DMS79 treated with DMSO at 0.1 percent for 48 hours (cell line): ENCODE measurements around the gene LRRIQ4.

ENCODE experiments used
- DNase-seq: peaks from one replicate; lab custom pipeline; 2025; lab: John Stamatoyannopoulos, UW

LRRIQ4 gene

GRCh38 chr3:169809230-169809795 lies 3.4 kb upstream of the LRRIQ4 start:
- DNase-seq = no peak

- peak; percentile 86 for DNase-seq
Measured at GRCh38 chr3:169811631-169812331, 889 bp upstream of the LRRIQ4 start.

GRCh38 chr3:169813278-169813677 lies 608 bp downstream of the LRRIQ4 start:
- no peak for DNase-seq

- DNase-seq = peak; percentile 84
Measured at GRCh38 chr3:169813757-169814517, 1.3 kb downstream of the LRRIQ4 start.

GRCh38 chr3:169815590-169816150 lies 3.0 kb downstream of the LRRIQ4 start:
- DNase-seq = no peak

- no peak for DNase-seq
Measured at GRCh38 chr3:169818316-169818715, 5.6 kb downstream of the LRRIQ4 start.

- DNase-seq = peak; percentile 77
Measured at GRCh38 chr3:169822091-169822490, 9.4 kb downstream of the LRRIQ4 start.

- peak; percentile 82 for DNase-seq
Measured at GRCh38 chr3:169822540-169822939, 9.9 kb downstream of the LRRIQ4 start.

- DNase-seq = peak; percentile 82
Measured at GRCh38 chr3:169822983-169823382, 10.3 kb downstream of the LRRIQ4 start.

- DNase-seq = no peak
Measured at GRCh38 chr3:169825316-169825715, 12.6 kb downstream of the LRRIQ4 start.

- DNase-seq = no peak
Measured at GRCh38 chr3:169827712-169828111, 15.0 kb downstream of the LRRIQ4 start.

- DNase-seq = no peak
Measured at GRCh38 chr3:169835533-169835932, 22.9 kb downstream of the LRRIQ4 start.

GRCh38 chr3:169836078-169836941 lies 23.6 kb downstream of the LRRIQ4 start:
- DNase-seq = no peak

GRCh38 chr3:169836942-169837275 lies 24.2 kb downstream of the LRRIQ4 start:
- no peak for DNase-seq

- no peak for DNase-seq
Measured at GRCh38 chr3:169838511-169839030, 25.9 kb downstream of the LRRIQ4 start.

GRCh38 chr3:169841171-169841570 lies 28.5 kb downstream of the LRRIQ4 start:
- DNase-seq = peak; percentile 23

GRCh38 chr3:169842960-169843359 lies 30.3 kb downstream of the LRRIQ4 start:
- DNase-seq = no peak

- no peak for DNase-seq
Measured at GRCh38 chr3:169846458-169847193, 34.0 kb downstream of the LRRIQ4 start.

- DNase-seq = peak; percentile 87
Measured at GRCh38 chr3:169847896-169848295, 35.2 kb downstream of the LRRIQ4 start.

- DNase-seq = no peak
Measured at GRCh38 chr3:169848741-169849140, 36.1 kb downstream of the LRRIQ4 start.

- DNase-seq = no peak
Measured at GRCh38 chr3:169850618-169851017, 37.9 kb downstream of the LRRIQ4 start.
